AG04449 (cell line): ENCODE results near the gene ZNF227.
"Not testable (repeated sequence)": the region's sequence is repeated elsewhere in the genome, so short reads cannot be mapped to it uniquely, and the experiment has no call there.

Source experiments
- CTCF ChIA-PET: fragments of 350-600 bp; formaldehyde crosslinking; extraction: SDS; loops from one replicate; lab custom pipeline; 2021; ENCODE audit warnings: antibody characterized with exemption; lab: Yijun Ruan, JAX
- POLR2A ChIA-PET: fragments of 400-600, 350-600 bp; formaldehyde crosslinking; extraction: SDS; loops from one replicate; lab custom pipeline; 2020; ENCODE audit warnings: antibody characterized with exemption, inconsistent platforms; lab: Yijun Ruan, JAX
- DNase-seq: peaks from one replicate; pipeline ENCODE4 v3.0.0-alpha.2; 2010; ENCODE audit warnings: low read depth, low spot score
- H3K4me3 ChIP-seq: 2 replicates; pipeline ENCODE4 v1.5.1; 2011; ENCODE audit warnings: low read depth, mild to moderate bottlenecking, control low read depth, low read length
- CTCF ChIP-seq: IDR thresholded peaks from one replicate; pipeline ENCODE4 v1.5.1; 2011; ENCODE audit warnings: mild to moderate bottlenecking, moderate library complexity, low read length, control low read depth, inconsistent platforms; ENCODE audit not compliant: insufficient read depth; ENCODE audit errors: missing control alignments

The ZNF227 gene

GRCh38 chr19:44202974-44203373 lies 9.4 kb upstream of the ZNF227 start:
- DNase-seq = no peak
- POLR2A ChIA-PET = no interaction called here
- CTCF ChIA-PET = no interaction called here
- no peak for TF ChIP-seq CTCF
- no peak overlapping the region for H3K4me3 ChIP-seq

GRCh38 chr19:44203877-44204276 lies 8.5 kb upstream of the ZNF227 start:
- DNase-seq, H3K4me3 ChIP-seq, POLR2A ChIA-PET, CTCF ChIA-PET: not testable (repeated sequence)

GRCh38 chr19:44204772-44205171 lies 7.6 kb upstream of the ZNF227 start:
- ChIA-PET POLR2A (no interaction called here), CTCF (no interaction called here)
- no peak for DNase-seq
- H3K4me3 ChIP-seq = no peak overlapping the region
- no peak for TF ChIP-seq CTCF

- peak overlapping the region; percentile 93 for H3K4me3 ChIP-seq
- peak; percentile 29 for DNase-seq
- CTCF ChIA-PET = no interaction called here
- no peak for TF ChIP-seq CTCF
- POLR2A ChIA-PET = interaction anchor here (0.7 kb wide), 1 partner anchor 42 kb away, joined by 4 read pairs; the partner anchor contains the start of gene ZNF226
Measured at GRCh38 chr19:44207126-44207803, 5.1 kb upstream of the ZNF227 start.

- peak overlapping the region; percentile 94 for H3K4me3 ChIP-seq
- no peak for DNase-seq
- ChIA-PET POLR2A (interaction anchor here (0.6 to 0.7 kb wide), 3 partner anchors 60 to 386 kb away, joined by 3 read pairs; partner anchors contain the start of gene ZNF283), CTCF (no interaction called here)
- no peak for TF ChIP-seq CTCF
Measured at GRCh38 chr19:44212866-44213346, 574 bp downstream of the ZNF227 start.

- CTCF ChIA-PET, POLR2A ChIA-PET, H3K4me3 ChIP-seq, DNase-seq: not testable (repeated sequence)
Measured at GRCh38 chr19:44219926-44220325, 7.6 kb downstream of the ZNF227 start.

- DNase-seq, POLR2A ChIA-PET, H3K4me3 ChIP-seq, CTCF ChIA-PET: not testable (repeated sequence)
Measured at GRCh38 chr19:44220761-44221160, 8.4 kb downstream of the ZNF227 start.

GRCh38 chr19:44221291-44221690 lies 9.0 kb downstream of the ZNF227 start:
- H3K4me3 ChIP-seq, DNase-seq, POLR2A ChIA-PET, CTCF ChIA-PET: not testable (repeated sequence)
